Neuronal stem cell (in vitro differentiated cells): Measurements from ENCODE around the gene SUPT3H.

Experiments used
- DNase-seq: peaks from one replicate; pipeline ENCODE4 v3.0.0-alpha.2; 2013; ENCODE audit warnings: low spot score
- H2AFZ ChIP-seq: one replicate; pipeline ENCODE4 v1.6.1; 2013; ENCODE audit warnings: mild to moderate bottlenecking, low read length, inconsistent platforms
- H2AK5ac ChIP-seq: 2 replicates; pipeline ENCODE4 v1.6.1; 2013; ENCODE audit warnings: low read depth, mild to moderate bottlenecking, inconsistent platforms, low read length, moderate library complexity, mixed read lengths
- H2BK120ac ChIP-seq: 2 replicates; pipeline ENCODE4 v1.6.1; 2013; ENCODE audit warnings: low read depth, mild to moderate bottlenecking, inconsistent platforms, low read length, moderate library complexity, mixed read lengths
- H2BK12ac ChIP-seq: one replicate; pipeline ENCODE4 v1.6.1; 2013; ENCODE audit warnings: low read length, inconsistent platforms
- H2BK15ac ChIP-seq: 2 replicates; pipeline ENCODE4 v1.6.1; 2013; ENCODE audit warnings: mild to moderate bottlenecking, low read length, inconsistent platforms, mixed read lengths
- H2BK5ac ChIP-seq: one replicate; pipeline ENCODE4 v1.6.1; 2013; ENCODE audit warnings: inconsistent platforms, mild to moderate bottlenecking, low read length, moderate library complexity
- H3K14ac ChIP-seq: one replicate; pipeline ENCODE4 v1.6.1; 2013; ENCODE audit warnings: low read length, inconsistent platforms
- H3K18ac ChIP-seq: 2 replicates; pipeline ENCODE4 v1.6.1; 2013; ENCODE audit warnings: low read length, inconsistent platforms
- H3K23ac ChIP-seq: 2 replicates; pipeline ENCODE4 v1.6.1; 2013; ENCODE audit warnings: low read depth, mild to moderate bottlenecking, mixed read lengths, low read length, inconsistent platforms; ENCODE audit not compliant: poor library complexity
- H3K27ac ChIP-seq: replicated peaks from 3 replicates; pipeline ENCODE4 v1.5.1; 2013; ENCODE audit warnings: low read length, inconsistent platforms
- H3K27me3 ChIP-seq, 3 experiments: 2 replicates each; pipeline ENCODE4 v1.6.1; 2013; ENCODE audit warnings: low read length in 3 of 3, mild to moderate bottlenecking in 2 of 3, inconsistent platforms in 1 of 3, low read depth in 1 of 3, mixed read lengths in 1 of 3, moderate library complexity in 1 of 3; ENCODE audit not compliant: control insufficient read depth in 3 of 3, insufficient read depth in 3 of 3
- H3K36me3 ChIP-seq, 2 donors: replicated peaks in 1 of 2; 2 replicates each; pipeline ENCODE4 v1.6.1; 2013; ENCODE audit warnings: low read length in 2 of 2; ENCODE audit not compliant: control insufficient read depth in 2 of 2, insufficient read depth in 2 of 2
- H3K4ac ChIP-seq: 2 replicates; pipeline ENCODE4 v1.6.1; 2013; ENCODE audit warnings: inconsistent platforms, mild to moderate bottlenecking, low read length, moderate library complexity
- H3K4me1 ChIP-seq, 2 donors: 1 replicate in 1 of 2; 2 replicates in 1 of 2; pipeline ENCODE4 v1.6.1; 2013; ENCODE audit warnings: low read length in 2 of 2, low read depth in 1 of 2; ENCODE audit not compliant: control insufficient read depth in 2 of 2, insufficient read depth in 1 of 2
- H3K4me2 ChIP-seq: one replicate; pipeline ENCODE4 v1.6.1; 2013; ENCODE audit warnings: mild to moderate bottlenecking, low read length, inconsistent platforms; ENCODE audit not compliant: insufficient read depth, poor library complexity, severe bottlenecking
- H3K4me3 ChIP-seq, 2 donors: 2 replicates each; pipeline ENCODE4 v1.5.1; 2013; ENCODE audit warnings: low read length in 2 of 2, mild to moderate bottlenecking in 2 of 2, inconsistent platforms in 1 of 2, moderate library complexity in 1 of 2
- H3K79me1 ChIP-seq: one replicate; pipeline ENCODE4 v1.6.1; 2013; ENCODE audit warnings: low read depth, mild to moderate bottlenecking, inconsistent platforms, low read length, moderate library complexity
- H3K9ac ChIP-seq: one replicate; pipeline ENCODE4 v1.6.1; 2013; ENCODE audit warnings: mild to moderate bottlenecking, low read depth, low read length, inconsistent platforms; ENCODE audit not compliant: poor library complexity
- H3K9me3 ChIP-seq, 2 donors: replicated peaks in 1 of 2; 2 replicates each; pipeline versions ENCODE3 to v1.6.1; 2013; ENCODE audit warnings: low read length in 2 of 2, mild to moderate bottlenecking in 2 of 2, inconsistent platforms in 1 of 2, low read depth in 1 of 2, mixed read lengths in 1 of 2, moderate library complexity in 1 of 2; ENCODE audit not compliant: control insufficient read depth in 2 of 2, insufficient read depth in 1 of 2
- H4K8ac ChIP-seq: one replicate; pipeline ENCODE4 v1.6.1; 2013; ENCODE audit warnings: low read depth, mild to moderate bottlenecking, inconsistent platforms, low read length, moderate library complexity
- H4K91ac ChIP-seq: one replicate; pipeline ENCODE4 v1.6.1; 2013; ENCODE audit warnings: low read length, low read depth, mild to moderate bottlenecking, inconsistent platforms; ENCODE audit not compliant: poor library complexity
- WGBS, 2 donors: extraction: QIAGEN DNeasy Blood & Tissue Kit; methylation state at CpG; one replicate each; pipeline ENCODE4 v1.1.7; 2013; ENCODE audit warnings: missing lambda C conversion rate in 2 of 2, mixed read lengths in 1 of 2; ENCODE audit not compliant: insufficient read length in 2 of 2, insufficient replicate concordance in 1 of 2; ENCODE audit errors: extremely low coverage in 2 of 2; 5-methylcytosine and 5-hydroxymethylcytosine counted together

Gene SUPT3H

DNA sequence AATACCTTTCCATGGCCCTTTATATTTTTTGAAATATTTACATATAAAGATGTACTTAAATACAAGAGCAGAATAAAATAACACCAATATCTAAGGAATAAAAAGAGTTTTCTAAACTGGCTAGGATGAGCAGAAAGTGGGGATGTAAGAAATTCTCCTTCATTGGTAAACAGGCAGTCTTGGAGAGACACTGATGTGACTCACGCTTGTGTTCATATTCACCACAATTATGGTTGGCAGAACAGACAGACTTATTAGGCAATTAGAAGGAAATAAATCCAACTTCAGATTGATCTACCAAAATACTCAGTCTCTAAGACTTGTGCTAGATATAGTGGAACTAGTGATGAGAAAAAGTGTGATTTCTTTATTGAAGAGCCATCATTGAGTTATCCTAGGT lies 526.6 kb downstream of the SUPT3H start:
- Histone ChIP-seq H3K14ac (no peak overlapping the region), H3K4me2 (no peak overlapping the region), H3K23ac (no peak overlapping the region), H3K4ac (no peak overlapping the region), H3K79me1 (no peaks in the 10 kb centered on the region), H3K9me3 (no peaks in the 10 kb centered on the region), H3K36me3 (no peaks in the 10 kb centered on the region), H2AK5ac (no peak overlapping the region), H2BK5ac (no peak overlapping the region), H4K91ac (no peak overlapping the region), H3K27me3 (no peaks in the 10 kb centered on the region), H3K18ac (no peak overlapping the region), H2AFZ (no peak overlapping the region), H2BK120ac (no peak overlapping the region), H4K8ac (no peak overlapping the region), H3K27ac (no peak overlapping the region), H3K9ac (no peak overlapping the region), H3K4me1 (peaks cover under 1 to 7% of the 10 kb centered on the region in 2 donors), H2BK12ac (no peak overlapping the region), H3K4me3 (no peak overlapping the region), H2BK15ac (no peak overlapping the region)
- WGBS, 2 donors, result no CpG with 5 or more reads among the region's 1 CpG
- DNase-seq, result no peak

DNA sequence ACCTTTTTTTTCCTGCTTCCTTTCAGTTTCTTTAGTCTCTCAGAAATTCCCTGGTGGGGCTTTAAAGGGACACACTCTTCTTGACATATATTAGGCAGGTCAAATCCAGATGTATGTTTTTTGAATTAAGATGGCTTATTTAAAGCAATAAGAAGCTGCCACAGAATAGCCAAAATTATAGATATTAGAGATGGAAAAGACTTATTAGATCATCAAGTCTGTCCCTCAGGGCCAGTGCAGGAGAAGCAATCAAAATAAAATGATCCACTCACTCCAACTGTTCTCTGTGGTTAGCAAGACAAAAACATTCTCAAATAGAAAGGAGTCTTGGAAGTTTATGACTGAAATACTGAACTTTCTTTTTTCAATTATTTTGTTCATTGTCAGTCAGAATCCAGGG lies 527.4 kb downstream of the SUPT3H start:
- H2BK12ac ChIP-seq, result no peak overlapping the region
- no peak overlapping the region for H3K4me3 ChIP-seq
- H3K27ac ChIP-seq, result no peak overlapping the region
- no peak overlapping the region for H3K9ac ChIP-seq
- H3K4me2 ChIP-seq, result no peak overlapping the region
- H2AK5ac ChIP-seq, result no peak overlapping the region
- H3K18ac ChIP-seq, result no peak overlapping the region
- no peaks in the 10 kb centered on the region for H3K9me3 ChIP-seq
- H3K79me1 ChIP-seq, result no peaks in the 10 kb centered on the region
- no peak overlapping the region for H3K14ac ChIP-seq
- no peak overlapping the region for H2BK120ac ChIP-seq
- no peak overlapping the region for H3K23ac ChIP-seq
- H2BK15ac ChIP-seq, result no peak overlapping the region
- no peak overlapping the region for H4K8ac ChIP-seq
- no peak overlapping the region for H4K91ac ChIP-seq
- H3K4ac ChIP-seq, result no peak overlapping the region
- peaks cover 0 to 4% of the 10 kb centered on the region in 2 donors for H3K4me1 ChIP-seq
- H2AFZ ChIP-seq, result no peak overlapping the region
- no peaks in the 10 kb centered on the region for H3K36me3 ChIP-seq
- no peaks in the 10 kb centered on the region for H3K27me3 ChIP-seq
- no peak for DNase-seq
- H2BK5ac ChIP-seq, result no peak overlapping the region

DNA sequence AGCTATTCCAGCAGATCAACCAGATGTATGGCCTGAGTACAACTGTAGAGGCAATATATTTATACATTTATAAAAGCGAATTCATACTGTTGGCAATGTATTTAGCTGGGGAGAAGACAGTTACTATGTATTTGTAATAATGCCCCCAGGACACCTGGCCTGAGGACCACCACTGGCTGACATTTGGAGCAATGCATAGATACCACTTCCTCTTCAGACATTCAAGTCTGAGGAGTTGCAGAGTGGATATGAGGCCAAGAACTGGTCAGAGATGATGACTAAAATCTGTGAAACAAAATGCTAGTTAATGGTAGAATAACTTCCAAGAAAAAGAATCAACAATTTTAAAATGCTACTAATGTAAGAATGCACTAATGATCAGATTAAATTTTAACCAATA lies 527.9 kb downstream of the SUPT3H start:
- Histone ChIP-seq H2AK5ac (no peak overlapping the region), H3K4me1 (peaks cover 0 to 4% of the 10 kb centered on the region in 2 donors), H3K9me3 (no peaks in the 10 kb centered on the region), H3K79me1 (no peaks in the 10 kb centered on the region), H4K8ac (no peak overlapping the region), H2BK120ac (no peak overlapping the region), H2BK15ac (no peak overlapping the region), H3K27me3 (no peaks in the 10 kb centered on the region), H3K23ac (no peak overlapping the region), H2BK12ac (no peak overlapping the region), H3K4ac (no peak overlapping the region), H3K4me2 (no peak overlapping the region), H4K91ac (no peak overlapping the region), H3K36me3 (no peaks in the 10 kb centered on the region), H2BK5ac (no peak overlapping the region), H3K4me3 (no peak overlapping the region), H3K9ac (no peak overlapping the region), H2AFZ (no peak overlapping the region), H3K18ac (no peak overlapping the region), H3K14ac (no peak overlapping the region), H3K27ac (no peak overlapping the region)
- no CpG with 5 or more reads among the region's 1 CpG for WGBS, 2 donors
- no peak for DNase-seq

GRCh38 chr6:44843734-44844133 lies 534.0 kb downstream of the SUPT3H start:
- WGBS, 2 donors, result no CpG with 5 or more reads among the region's 3 CpGs
- no peak for DNase-seq
- H3K36me3 ChIP-seq, result no peaks in the 10 kb centered on the region

More at GRCh38 chr6:44843734-44844133, 534.0 kb downstream of the SUPT3H start:
- Histone ChIP-seq H3K79me1 (no peaks in the 10 kb centered on the region), H2AFZ (no peak overlapping the region), H3K4me1 (peaks cover 0 to 4% of the 10 kb centered on the region in 2 donors), H3K27me3 (no peaks in the 10 kb centered on the region), H2AK5ac (no peak overlapping the region), H2BK15ac (no peak overlapping the region), H3K23ac (no peak overlapping the region), H2BK5ac (no peak overlapping the region), H2BK12ac (no peak overlapping the region), H3K9ac (no peak overlapping the region), H2BK120ac (no peak overlapping the region), H3K4me3 (no peak overlapping the region), H3K18ac (no peak overlapping the region), H3K4me2 (no peak overlapping the region), H3K27ac (no peak overlapping the region), H4K8ac (no peak overlapping the region), H4K91ac (no peak overlapping the region), H3K4ac (no peak overlapping the region), H3K14ac (no peak overlapping the region), H3K9me3 (no peaks in the 10 kb centered on the region)
